GM21367 (cell line): ENCODE measurements around the gene NCKAP5.

Experiments used
- ATAC-seq: cut with Tn5 transposase; IDR thresholded peaks from one replicate; pipeline ENCODE4 v1.9.1; 2021; ENCODE audit not compliant: unreplicated experiment

The NCKAP5 gene

GRCh38 chr2:132974467-132975095 is 593.7 kb downstream of the NCKAP5 start:
- ATAC-seq: no peak

DNA sequence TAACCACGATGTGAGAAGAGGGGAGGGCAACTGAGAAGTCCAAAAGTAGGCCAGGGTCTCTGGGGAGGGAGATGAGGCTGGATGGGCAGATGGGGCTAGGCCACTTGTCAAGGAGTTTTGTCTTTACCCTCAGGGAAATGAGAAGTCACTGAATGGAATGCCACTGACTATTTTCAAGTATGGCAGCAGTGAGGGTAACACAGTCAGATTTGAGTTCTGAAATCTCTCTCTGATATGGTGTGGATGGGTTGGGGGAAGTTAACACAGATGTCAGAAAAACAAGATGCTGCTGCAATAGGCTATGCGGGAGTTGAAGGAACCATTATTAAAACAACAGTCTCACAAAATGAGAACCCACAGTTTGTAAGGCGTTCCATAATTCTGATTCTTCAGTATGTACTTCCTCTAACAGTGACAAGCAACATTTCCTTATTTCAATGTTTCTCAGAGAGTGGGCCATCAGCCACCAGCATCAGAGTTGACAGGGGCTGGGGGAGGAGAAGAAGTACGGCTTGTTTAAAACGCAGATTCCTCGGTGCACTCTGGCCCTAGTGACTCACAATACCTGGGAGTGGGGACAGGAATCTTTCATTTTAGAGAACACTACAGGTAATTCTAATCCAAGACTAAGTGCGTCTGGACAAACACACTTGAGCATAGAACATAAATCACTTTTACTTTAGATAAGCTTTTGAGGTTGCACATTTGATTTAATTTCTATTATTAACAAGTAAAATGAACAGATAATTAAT is 596.8 kb downstream of the NCKAP5 start:
- ATAC-seq: no peak

DNA sequence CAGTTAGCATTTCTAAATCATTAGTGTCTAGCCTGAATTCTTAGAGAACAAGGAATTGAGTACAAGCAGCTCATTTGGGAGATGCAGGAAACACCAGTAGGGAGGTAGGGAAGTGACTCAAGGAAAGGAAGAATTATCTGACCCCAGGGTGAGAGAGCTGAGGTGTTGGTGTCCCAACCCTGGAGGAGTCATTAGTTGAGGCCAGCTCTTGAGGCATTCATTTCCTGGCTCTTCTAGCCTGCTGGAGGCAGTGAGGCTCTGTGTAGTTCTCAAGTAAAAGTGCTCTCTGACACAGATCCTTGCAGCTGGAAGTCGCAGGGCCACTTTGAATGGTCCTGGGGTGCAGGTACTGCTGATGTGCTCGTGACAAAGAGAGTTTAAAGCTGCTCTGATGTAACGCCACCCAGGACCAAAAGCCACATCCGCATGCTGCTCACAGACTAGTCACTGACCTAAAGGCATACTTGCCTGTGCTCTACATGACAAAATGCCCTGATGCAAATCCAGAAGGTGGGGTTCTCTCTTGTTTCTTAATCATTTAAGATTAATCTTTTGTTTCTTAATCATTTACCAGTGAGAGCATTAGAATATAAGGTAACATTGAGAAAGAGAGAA is 598.8 kb downstream of the NCKAP5 start:
- no peak for ATAC-seq

GRCh38 chr2:132965460-132965859 is 602.8 kb downstream of the NCKAP5 start:
- ATAC-seq: no peak

- ATAC-seq: no peak
These were observed 605.1 kb downstream of the NCKAP5 start for GRCh38 chr2:132963161-132963560.

DNA sequence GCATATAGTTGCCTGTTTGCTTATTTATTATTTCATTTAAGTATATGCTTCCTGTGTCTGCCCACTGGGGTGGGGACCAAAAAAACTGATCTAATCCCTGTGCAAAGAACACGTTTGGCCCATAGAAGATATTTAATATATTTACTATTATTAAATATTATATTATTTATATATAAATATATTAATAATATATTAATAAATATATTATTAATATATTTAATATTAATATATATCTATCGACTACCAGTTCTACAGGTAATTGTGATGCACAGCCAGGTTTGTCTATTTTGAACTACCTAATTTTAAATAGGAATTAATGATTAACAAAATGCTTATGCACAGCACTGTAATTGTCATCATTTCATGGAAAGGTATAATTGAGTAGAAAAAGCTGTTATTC is 609.4 kb downstream of the NCKAP5 start:
- ATAC-seq: no peak

DNA sequence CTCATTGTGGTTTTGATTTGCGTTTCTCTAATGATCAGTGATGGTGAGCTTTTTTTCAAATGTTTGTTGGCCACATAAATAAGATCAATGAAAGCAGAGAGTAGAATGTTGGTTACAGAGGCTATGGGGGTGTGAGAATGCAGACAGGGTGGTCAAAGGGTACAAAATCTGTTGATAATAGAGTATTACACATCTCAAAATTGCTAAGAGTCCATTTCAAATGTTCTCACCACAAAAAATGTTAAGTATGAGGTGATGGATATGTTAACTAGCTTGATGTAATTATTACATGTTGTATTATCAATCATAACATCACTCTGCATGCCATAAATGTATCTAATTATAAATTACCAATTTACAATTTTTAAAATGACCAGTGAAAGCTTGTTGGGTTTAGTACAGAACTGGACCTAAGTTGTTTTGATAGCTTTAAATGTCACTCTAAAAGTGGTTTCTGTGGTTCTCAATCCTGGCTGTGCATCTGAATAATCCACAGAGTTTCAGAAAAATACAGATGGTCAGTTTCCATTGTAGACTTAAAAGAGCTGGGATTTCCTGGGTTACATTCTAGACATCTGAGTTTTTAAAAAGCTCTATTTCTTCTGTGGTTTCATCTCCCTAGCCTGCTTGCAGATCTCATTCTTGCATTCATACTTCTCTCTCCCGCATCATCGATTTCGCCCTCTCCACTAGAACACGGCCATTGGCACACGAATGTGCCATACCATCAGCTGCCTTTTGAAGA is 612.2 kb downstream of the NCKAP5 start:
- ATAC-seq: no peak

DNA sequence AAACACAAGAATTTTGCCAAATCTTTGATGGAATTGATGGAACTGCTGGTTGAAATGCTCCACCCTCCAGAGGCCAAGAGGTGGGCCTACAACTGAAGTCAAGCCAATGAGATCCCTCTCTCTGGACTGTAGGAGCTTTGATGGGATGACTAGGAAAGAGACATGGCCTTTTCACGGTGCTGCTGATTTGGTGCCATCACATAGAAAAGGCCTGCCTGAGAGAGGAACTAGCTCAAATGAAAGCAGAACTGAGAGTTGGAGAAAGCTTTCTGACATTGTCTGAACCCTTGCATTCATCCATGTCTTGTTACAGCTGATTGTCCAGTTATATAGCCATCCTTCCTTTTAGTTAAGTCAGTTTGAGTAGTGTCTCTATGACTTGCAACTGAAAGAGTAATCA is 614.5 kb downstream of the NCKAP5 start:
- peak; percentile 82 for ATAC-seq

DNA sequence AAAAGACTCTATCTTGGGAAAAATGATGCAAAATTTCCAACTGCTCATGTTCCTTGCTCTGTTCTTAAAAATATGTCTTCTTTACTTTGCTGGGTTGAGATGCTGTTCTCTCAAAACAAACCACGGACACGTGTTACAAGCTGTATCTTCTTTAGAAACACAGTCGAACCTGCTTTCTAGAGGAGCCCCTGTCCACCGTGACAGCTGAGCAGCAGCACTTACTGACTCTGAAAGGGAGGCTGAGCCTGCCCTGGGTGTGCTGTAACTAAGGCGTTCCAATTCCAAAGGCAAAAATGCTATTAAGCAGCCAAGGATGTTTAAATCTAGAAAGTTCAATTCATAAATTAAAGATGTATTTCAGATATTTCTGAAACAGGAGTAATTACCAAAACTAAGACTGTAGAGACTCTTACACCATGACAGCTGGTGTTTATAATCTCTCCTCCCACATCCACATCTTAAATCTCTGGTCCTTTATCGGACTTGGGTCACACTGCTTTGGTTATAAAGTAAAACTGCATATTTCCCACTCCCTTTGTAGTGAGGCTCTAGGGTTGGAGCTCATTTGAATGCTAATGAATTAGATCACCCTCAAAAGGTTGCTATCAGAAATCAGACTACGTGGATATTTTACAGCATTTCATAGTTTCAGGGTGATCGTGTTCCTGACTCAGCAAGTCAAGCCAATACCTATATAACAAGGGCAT is 617.1 kb downstream of the NCKAP5 start:
- no peak for ATAC-seq

- no peak for ATAC-seq
These were observed 619.2 kb downstream of the NCKAP5 start for GRCh38 chr2:132949108-132949507.

DNA sequence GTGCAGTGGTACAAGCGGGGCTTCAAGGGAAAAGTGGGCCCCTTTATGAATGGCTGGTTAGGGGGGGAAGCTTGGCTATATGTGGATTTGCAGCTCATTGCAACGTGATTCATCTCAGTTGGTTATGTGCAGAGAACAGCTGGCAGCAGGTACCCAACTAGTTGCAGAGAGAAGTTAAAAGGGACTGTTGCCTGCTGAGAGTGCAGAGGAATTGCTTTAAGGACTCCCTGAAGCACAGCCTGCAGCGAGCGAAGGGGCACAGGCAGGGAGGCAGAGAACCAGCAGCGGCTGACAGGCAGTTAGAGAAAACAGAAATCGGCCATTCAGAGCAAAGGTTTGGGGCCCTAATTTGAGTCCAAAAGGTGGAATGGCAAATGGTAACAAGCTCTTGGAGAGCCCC is 620.1 kb downstream of the NCKAP5 start:
- no peak for ATAC-seq

GRCh38 chr2:132943829-132944228 is 624.4 kb downstream of the NCKAP5 start:
- no peak for ATAC-seq

GRCh38 chr2:132941296-132942020 is 626.8 kb downstream of the NCKAP5 start:
- no peak for ATAC-seq

- no peak for ATAC-seq
These were observed 630.6 kb downstream of the NCKAP5 start for GRCh38 chr2:132937629-132938028.

DNA sequence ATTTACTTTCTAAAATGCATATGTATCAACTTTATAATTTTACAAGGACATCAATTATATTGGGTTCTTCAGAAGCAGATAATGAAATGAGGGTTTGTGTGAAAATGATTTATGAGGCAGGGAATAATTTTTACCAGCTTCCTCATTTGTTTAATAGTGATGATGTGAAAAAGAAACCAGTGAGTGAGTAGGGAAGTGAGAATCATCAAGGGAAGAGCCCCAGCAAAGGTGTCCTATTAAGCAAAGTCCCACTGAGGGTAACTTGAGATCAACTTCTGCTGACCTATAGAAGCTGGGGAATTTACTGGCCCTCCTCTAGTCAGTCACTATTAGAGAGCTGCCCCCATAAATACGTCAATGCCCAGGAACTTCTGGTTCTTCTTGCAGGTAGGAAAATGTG is 631.5 kb downstream of the NCKAP5 start:
- peak; percentile 78 for ATAC-seq

DNA sequence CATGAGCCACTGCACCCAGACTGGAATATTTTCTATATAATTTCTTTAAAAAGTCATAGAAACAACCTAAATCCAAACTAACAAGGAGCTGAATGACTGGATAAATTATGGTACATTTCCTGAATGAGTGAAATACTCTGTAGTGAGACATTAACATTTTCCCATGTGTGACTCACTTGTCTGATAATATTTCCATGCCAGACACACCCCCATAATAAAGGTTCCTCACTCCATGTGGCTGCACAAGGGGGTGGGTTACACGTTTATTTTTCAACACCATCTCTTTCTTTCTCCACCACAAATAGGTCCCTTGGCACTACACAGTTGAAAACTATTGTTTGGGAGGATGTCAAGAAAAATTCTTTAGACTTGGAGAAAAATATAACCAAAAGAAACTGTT is 632.0 kb downstream of the NCKAP5 start:
- no peak for ATAC-seq

DNA sequence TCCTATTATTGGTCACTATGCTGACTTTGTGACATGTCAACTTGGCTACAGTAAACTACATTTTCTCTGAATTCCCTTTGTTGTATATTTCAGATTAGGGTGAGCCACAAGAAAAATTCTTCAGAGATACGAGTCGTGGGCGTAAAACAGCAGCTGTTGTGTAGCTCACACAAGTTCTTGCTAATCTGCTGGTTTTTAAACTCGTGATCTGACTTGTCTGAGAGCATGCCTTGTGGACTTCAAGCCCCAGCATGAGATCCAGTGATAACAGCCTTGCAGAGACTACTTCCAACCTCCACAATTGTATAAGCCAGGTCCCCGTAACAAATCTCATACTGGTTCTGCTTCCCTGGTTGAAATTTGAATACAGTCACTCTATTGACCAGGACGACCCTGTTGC is 638.5 kb downstream of the NCKAP5 start:
- ATAC-seq: no peak

DNA sequence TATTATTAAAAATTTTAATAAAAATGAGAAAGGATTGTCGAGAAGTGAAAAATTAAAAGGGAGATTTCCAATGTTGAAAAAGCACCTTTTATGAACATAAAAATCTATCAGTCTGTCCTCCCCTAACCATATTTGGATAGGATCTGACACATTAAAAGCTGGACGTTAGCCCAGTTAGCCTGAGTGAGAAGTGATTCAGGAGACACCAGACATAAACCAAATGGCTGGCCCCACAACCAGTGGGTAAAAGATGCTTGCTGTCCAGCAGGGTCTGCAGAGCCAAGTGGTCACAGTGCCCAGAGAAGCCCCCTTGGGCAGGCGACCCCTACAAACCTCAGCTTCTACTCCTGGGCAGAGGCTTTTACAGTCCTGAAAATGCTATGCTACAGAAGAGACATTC is 644.5 kb downstream of the NCKAP5 start:
- no peak for ATAC-seq

DNA sequence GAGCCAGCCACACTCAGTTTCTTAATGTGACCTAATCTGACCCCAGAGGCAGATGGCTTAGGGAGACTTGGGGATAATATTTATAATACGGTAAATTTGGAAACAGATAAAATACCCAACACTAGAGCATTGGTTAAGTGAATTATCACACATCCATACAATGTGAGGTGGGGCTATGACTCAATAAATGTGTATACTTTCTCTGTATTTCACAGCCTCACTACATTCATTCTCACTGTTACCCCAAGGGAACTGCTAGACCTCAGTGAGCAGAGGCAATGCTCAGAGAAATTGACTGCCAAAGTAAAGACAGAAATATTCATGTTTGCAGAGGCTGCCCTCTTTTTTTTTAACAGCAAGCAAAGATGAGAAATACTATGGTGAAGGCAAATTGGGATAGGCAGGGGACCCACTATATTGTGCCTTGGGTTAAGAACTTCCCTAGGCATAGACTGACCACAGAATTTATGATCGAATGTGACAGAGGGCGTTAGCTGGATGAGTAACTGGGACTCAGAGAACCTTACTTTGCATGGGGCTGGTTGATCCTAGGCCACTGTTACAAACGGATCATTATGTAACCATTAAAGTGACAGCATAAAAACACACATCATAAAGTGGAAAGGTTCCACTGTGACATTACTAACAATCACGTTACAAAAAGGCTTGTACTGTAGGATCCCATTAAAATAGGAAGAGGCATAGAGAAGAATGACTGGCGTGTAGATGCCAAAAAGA is 652.3 kb downstream of the NCKAP5 start:
- ATAC-seq: no peak
